T-helper 17 cell (primary cell): ENCODE measurements around the gene RPGRIP1L. TPM values are rescaled to one million over a fixed set of nuclear protein-coding genes. Genes with fewer than 3 reads are reported as not detected.

Experiments used
- ATAC-seq: fragments of 150-1000 bp; cut with Tn5 transposase; 2 replicates; pipeline ENCODE4 v1.10.0; 2021; ENCODE audit warnings: mild to moderate bottlenecking, moderate library complexity
- DNase-seq, 3 donors: peaks; one replicate each; pipeline versions ENCODE4 v3.0.0 to v3.0.0-alpha.2; 2020 to 2021
- H3K9me3 ChIP-seq: one replicate; pipeline ENCODE4 v1.7.0; 2013; ENCODE audit warnings: low read length, mild to moderate bottlenecking; ENCODE audit not compliant: control insufficient read depth, poor library complexity, severe bottlenecking
- H3K27ac Mint-ChIP-seq: one replicate; pipeline ENCODE4 v1.8.0; 2022; ENCODE audit warnings: mild to moderate bottlenecking, moderate library complexity, mixed read lengths
- H3K27me3 Mint-ChIP-seq: one replicate; pipeline ENCODE4 v1.8.0; 2022; ENCODE audit warnings: mixed read lengths
- H3K36me3 Mint-ChIP-seq: one replicate; pipeline ENCODE4 v1.8.0; 2022; ENCODE audit warnings: low read depth, mixed read lengths
- H3K4me1 Mint-ChIP-seq: one replicate; pipeline ENCODE4 v1.8.0; 2022; ENCODE audit warnings: mild to moderate bottlenecking, mixed read lengths
- H3K4me3 Mint-ChIP-seq: one replicate; pipeline ENCODE4 v1.8.0; 2022; ENCODE audit warnings: mild to moderate bottlenecking, moderate library complexity, mixed read lengths
- total RNA-seq, 4 donors: library from RNA in 2 of 4; stranded (reverse) in 2 of 4; gene quantifications; one replicate each; pipeline ENCODE4 v1.2.3 and lab custom pipeline; 2022 to 2026

The RPGRIP1L gene
- total RNA-seq, 2 donors from 2014 or later = 2.1 to 4.1 TPM

DNA sequence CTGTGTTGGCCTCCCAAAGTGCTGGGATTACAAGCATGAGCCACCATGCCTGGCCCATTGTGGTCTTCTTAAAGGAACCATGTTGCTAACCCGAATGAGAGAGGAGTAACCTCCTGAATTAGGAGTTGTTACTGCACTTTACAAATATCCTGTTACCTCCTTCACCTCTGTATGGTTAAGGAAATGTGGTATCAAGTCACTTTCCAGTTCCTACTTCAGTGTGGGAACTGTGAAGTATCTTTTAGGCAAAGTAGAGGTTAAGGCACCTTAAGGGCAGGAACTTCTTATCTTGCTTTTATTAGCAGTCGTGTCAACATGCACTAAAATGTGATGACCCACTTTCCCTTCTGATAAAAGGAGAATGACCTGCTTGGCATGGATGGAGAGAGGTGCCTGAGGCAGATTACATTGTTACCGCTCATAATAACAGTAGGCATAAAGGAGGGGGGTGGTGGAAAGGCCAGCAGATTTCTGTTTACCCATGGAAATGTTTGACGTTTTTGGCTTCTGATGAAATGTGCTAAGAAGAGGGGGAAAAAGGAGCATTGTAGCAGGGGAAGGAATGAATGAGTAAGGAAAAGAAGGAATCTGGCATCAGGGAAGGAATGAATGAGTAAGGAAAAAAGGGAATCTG, 28.8 kb upstream of the RPGRIP1L start:
- peaks cover 3% of the 10 kb centered on the region for H3K36me3 Mint-ChIP-seq
- H3K27ac Mint-ChIP-seq = no peak overlapping the region

DNA sequence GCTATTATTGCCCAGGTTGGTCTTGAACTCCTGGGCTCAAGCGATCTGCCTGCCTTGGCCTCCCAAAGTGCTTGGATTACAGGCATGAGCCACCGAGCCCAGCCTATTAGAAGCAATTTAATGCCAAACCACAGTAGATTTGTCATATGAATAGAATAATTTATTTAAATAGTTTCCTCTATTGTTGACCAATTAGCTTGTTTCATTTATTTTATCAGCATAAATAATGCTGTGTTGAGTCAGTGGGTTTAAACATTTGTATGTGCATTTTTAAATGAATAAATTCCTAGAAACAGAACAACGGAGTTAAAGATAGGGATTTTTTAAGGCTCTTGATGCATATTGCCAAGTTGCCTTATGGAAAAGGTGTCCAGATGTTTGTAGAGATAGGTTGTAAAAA, 27.0 kb upstream of the RPGRIP1L start:
- Mint-ChIP-seq H3K36me3 (peaks cover 3% of the 10 kb centered on the region), H3K27me3 (no peaks in the 10 kb centered on the region), H3K4me1 (peaks cover 23% of the 10 kb centered on the region), H3K4me3 (no peak overlapping the region), H3K27ac (no peak overlapping the region)
- ATAC-seq (no peak), DNase-seq (no peak)
- H3K9me3 ChIP-seq = no peaks in the 10 kb centered on the region

More for the DNA sequence above, 28.8 kb upstream of the RPGRIP1L start:
- H3K9me3 ChIP-seq = no peaks in the 10 kb centered on the region
- DNase-seq (no peak), ATAC-seq (no peak)
- Mint-ChIP-seq H3K4me3 (no peak overlapping the region), H3K27me3 (no peaks in the 10 kb centered on the region), H3K4me1 (peaks cover 30% of the 10 kb centered on the region)

DNA sequence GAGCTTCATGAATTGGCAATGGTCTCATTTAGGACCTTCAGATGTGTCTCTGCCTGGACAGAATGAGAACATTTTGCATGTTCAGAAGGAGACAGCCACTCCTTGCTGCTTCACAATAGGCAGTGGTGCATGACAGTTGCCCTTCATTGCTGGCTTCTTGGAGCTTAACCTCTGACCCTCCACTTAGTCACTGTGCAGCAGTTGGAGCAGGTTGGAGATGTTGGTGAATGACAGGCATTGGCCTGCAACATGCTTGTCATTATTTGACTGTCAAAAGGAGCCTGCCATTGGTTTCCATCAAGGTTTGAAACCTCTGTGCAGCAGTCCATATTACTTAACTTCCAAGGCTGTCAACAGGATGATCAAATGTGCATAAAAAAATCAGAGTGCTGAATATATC, 23.0 kb upstream of the RPGRIP1L start:
- Mint-ChIP-seq H3K36me3 (peaks cover 3% of the 10 kb centered on the region), H3K4me3 (no peak overlapping the region), H3K27me3 (no peaks in the 10 kb centered on the region), H3K27ac (no peak overlapping the region), H3K4me1 (peaks cover 19% of the 10 kb centered on the region)
- ATAC-seq (no peak), DNase-seq (no peak)
- H3K9me3 ChIP-seq = no peaks in the 10 kb centered on the region

DNA sequence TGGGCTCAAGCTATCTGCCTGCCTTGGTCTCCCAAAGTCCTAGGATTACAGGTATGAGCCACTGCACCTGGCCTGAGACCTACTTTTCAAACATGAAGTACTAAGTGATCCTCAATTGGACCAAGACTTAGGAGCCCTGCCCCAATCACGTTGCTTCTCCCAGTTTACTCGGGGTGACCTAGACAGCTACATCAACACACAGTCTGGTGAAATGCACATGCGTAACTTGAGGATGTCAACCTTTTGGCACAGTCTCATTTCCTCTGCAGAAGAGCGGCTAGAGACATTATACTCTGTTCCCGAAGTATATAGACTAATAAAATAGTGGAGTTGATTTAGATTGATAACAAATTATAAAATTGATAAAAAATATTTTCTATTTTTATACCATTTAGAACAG, 17.4 kb upstream of the RPGRIP1L start:
- Mint-ChIP-seq H3K4me1 (peaks cover 23% of the 10 kb centered on the region), H3K27ac (peak overlapping the region; percentile 39), H3K4me3 (no peak overlapping the region), H3K27me3 (no peaks in the 10 kb centered on the region), H3K36me3 (no peaks in the 10 kb centered on the region)
- ATAC-seq (no peak), DNase-seq (no peak)
- H3K9me3 ChIP-seq = no peaks in the 10 kb centered on the region

DNA sequence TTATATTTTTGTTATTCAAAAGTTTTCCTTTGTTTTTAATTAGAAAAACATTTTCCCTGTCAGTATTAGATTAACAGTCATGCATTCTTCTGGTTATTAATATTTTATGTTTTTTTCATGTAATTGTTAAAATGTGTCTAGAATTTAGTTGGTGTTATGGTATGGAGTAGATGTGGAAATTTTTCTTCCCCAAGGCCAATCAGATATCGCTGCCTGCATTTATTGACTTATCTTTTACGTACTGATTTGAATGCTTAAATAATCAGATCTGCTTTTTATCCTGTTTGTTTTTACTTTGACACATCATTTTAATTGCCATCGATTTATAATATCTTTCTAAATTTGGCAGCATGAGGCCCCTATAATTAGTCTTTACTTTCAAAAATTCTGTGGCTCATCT, 13.9 kb upstream of the RPGRIP1L start:
- no peaks in the 10 kb centered on the region for H3K27me3 Mint-ChIP-seq

GRCh38 chr16:53715023-53715384, 11.3 kb upstream of the RPGRIP1L start:
- Mint-ChIP-seq H3K27ac (no peak overlapping the region), H3K4me1 (peaks cover 32% of the 10 kb centered on the region), H3K27me3 (no peaks in the 10 kb centered on the region), H3K36me3 (peaks cover 2% of the 10 kb centered on the region), H3K4me3 (no peak overlapping the region)
- ATAC-seq (no peak), DNase-seq (no peak)
- H3K9me3 ChIP-seq = no peaks in the 10 kb centered on the region

More for the DNA sequence above, 13.9 kb upstream of the RPGRIP1L start:
- no peak for ATAC-seq
- Mint-ChIP-seq H3K4me1 (peaks cover 31% of the 10 kb centered on the region), H3K27ac (no peak overlapping the region), H3K36me3 (peaks cover 2% of the 10 kb centered on the region), H3K4me3 (no peak overlapping the region)
- DNase-seq = no peak
- no peaks in the 10 kb centered on the region for H3K9me3 ChIP-seq

DNA sequence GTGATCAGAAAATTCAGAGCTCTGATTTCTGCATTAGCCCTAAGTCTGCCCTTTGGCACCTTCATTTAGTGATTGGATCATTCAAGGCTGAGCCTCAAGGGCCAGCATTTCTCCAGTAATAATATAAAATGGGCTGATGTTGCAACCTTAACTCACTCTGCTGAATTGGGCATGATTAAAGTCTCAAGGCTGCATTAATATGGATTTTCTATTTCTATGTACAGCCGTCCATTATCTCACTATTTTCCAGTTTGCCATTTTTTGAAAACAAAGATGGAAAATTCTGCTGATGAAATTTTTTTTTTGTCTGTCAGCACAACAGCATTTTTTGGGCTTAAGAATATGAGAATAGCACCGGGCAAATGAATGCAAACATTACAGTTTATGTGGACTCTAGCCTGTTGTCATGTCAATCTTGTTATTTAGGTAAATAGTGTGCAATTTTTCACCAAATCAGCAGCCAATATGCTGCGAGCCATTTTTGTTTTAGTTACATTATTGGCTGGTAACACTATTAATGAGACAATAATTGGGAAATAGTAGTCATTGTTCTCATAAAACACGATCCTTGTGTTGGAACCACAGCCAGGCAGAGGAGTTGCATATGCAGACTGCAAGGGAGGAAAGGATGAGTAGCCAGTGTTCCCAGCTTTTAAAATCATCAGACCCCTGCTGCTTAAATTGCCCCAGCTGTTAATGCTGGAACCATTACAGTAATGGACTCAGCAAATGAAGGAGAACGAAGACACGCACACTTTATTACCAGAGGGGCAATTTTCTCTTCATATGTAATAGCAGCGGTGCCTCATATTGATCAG, 10.8 kb upstream of the RPGRIP1L start:
- Mint-ChIP-seq H3K36me3 (peaks cover 2% of the 10 kb centered on the region), H3K4me1 (peaks cover 36% of the 10 kb centered on the region), H3K27ac (no peak overlapping the region), H3K27me3 (no peaks in the 10 kb centered on the region), H3K4me3 (no peak overlapping the region)
- ATAC-seq (no peak), DNase-seq (no peak)
- H3K9me3 ChIP-seq = no peaks in the 10 kb centered on the region

GRCh38 chr16:53713403-53714204, 9.9 kb upstream of the RPGRIP1L start:
- no peak overlapping the region for H3K4me3 Mint-ChIP-seq
- peaks cover 2% of the 10 kb centered on the region for H3K36me3 Mint-ChIP-seq
- no peak overlapping the region for H3K27ac Mint-ChIP-seq
- ATAC-seq = no peak
- H3K4me1 Mint-ChIP-seq = peaks cover 34% of the 10 kb centered on the region
- DNase-seq = no peak
- no peaks in the 10 kb centered on the region for H3K27me3 Mint-ChIP-seq
- no peaks in the 10 kb centered on the region for H3K9me3 ChIP-seq

DNA sequence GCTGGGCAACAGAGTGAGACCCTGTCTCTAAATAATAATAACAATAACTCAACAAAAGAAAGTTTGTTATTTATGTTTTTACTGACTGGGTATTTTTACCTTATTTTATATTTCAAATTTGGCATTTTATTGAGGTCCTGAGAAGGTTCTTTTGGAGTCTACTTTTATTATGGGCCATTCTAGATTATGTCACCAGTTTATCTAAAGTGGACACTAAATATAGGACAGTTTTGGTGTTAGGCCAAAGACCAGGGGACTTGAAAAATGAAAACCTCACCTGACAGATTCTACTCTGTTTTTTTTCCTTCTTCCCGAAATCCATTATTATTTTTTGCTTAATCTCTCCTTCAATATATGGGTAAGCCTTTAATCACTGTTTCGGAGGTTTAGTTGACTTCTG, 8.4 kb upstream of the RPGRIP1L start:
- Mint-ChIP-seq H3K36me3 (peaks cover 2% of the 10 kb centered on the region), H3K27ac (no peak overlapping the region), H3K4me3 (no peak overlapping the region), H3K4me1 (peaks cover 39% of the 10 kb centered on the region), H3K27me3 (no peaks in the 10 kb centered on the region)
- no peak for ATAC-seq
- no peak for DNase-seq
- H3K9me3 ChIP-seq = no peaks in the 10 kb centered on the region

DNA sequence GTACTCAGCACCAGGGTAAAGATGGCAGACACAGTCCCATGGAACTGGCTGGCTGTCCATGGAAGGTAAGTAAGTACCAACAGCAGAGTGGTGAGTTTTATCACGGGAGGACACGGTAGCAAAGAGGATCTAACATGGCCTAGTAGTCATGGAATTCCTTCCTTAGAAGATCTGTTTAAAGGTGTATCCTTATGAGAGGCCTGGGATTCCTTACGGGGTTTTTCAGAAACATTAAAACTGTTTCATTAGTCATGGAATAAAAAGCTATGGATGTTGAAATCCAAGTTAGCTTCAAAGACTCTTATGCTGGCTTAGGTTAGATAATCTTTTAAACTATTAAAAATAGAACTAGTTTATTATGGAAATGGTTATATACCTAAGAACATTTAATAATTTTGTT, 7.7 kb upstream of the RPGRIP1L start:
- H3K4me3 Mint-ChIP-seq = no peak overlapping the region
- peaks cover 2% of the 10 kb centered on the region for H3K36me3 Mint-ChIP-seq
- ATAC-seq (no peak), DNase-seq (no peak)
- peaks cover 40% of the 10 kb centered on the region for H3K4me1 Mint-ChIP-seq
- H3K27ac Mint-ChIP-seq = no peak overlapping the region
- H3K27me3 Mint-ChIP-seq = no peaks in the 10 kb centered on the region
- no peaks in the 10 kb centered on the region for H3K9me3 ChIP-seq

DNA sequence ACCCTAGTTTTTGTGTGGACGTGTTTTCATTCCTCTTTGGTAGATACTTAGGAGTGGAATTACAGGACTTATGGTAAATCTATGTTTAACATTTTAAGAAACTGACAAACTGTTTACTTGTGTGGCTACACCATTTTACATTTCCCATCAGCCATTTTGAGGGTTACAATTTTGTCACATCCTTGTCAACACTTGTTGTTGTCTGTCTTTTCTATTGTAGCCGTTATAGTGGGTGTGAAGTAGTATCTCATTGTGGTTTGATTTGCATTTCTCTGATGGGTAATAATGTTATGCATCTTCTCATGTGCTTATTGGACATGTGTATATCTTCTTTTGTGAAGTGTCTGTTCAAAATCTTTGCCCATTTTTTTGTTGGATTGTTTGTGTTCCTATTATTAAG, 4.8 kb upstream of the RPGRIP1L start:
- DNase-seq = no peak
- peaks cover 3% of the 10 kb centered on the region for H3K36me3 Mint-ChIP-seq
- peaks cover 43% of the 10 kb centered on the region for H3K4me1 Mint-ChIP-seq
- no peaks in the 10 kb centered on the region for H3K9me3 ChIP-seq
- H3K27ac Mint-ChIP-seq = no peak overlapping the region
- no peak overlapping the region for H3K4me3 Mint-ChIP-seq
- ATAC-seq = no peak
- H3K27me3 Mint-ChIP-seq = no peaks in the 10 kb centered on the region

DNA sequence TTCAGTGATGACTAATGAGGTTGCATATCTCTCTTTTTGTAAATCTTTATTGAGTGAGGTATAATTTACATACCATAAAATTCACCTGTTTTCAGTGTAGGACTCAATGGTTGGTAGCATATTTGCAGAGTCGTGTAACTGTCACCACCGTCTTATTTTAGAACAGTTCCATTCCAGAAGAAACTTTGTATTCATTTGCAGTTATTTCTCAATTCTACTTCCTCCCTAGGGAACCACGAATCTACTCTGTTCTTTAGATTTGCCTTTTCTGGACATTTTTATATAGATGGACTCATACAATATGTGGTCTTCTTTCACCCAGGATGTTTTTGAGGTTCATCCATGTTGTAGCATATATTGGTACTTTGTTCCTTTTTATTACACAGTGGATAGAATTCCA, 4.0 kb upstream of the RPGRIP1L start:
- ATAC-seq = no peak
- H3K27ac Mint-ChIP-seq = peak overlapping the region; percentile 0

DNA sequence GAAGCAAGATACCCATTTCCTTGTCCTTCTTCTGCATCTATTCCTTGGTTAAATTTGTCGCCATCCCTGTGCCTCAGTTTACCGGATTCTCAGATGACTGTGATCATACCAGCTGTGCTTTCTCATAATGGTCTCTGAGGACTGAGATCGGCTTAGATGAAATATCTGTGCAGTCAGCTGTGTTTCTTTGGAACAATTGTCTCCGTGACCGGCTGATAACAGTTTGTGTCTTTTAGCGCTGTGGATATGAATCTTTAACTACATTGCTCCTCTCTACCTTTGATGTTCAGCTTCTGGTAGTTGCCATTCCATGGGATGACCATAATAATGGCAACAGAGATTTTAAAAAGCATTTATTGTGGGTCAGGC, 770 bp upstream of the RPGRIP1L start:
- Mint-ChIP-seq H3K27ac (peak overlapping the region; percentile 97), H3K4me3 (peak overlapping the region; percentile 99), H3K4me1 (peaks cover 29% of the 10 kb centered on the region), H3K36me3 (peaks cover 3% of the 10 kb centered on the region), H3K27me3 (no peaks in the 10 kb centered on the region)
- DNase-seq (no peak), ATAC-seq (no peak)
- no peaks in the 10 kb centered on the region for H3K9me3 ChIP-seq

More for the DNA sequence above, 4.0 kb upstream of the RPGRIP1L start:
- H3K4me1 Mint-ChIP-seq = peaks cover 42% of the 10 kb centered on the region
- no peak overlapping the region for H3K4me3 Mint-ChIP-seq
- H3K36me3 Mint-ChIP-seq = peaks cover 3% of the 10 kb centered on the region
- no peaks in the 10 kb centered on the region for H3K27me3 Mint-ChIP-seq
- H3K9me3 ChIP-seq = no peaks in the 10 kb centered on the region
- no peak for DNase-seq
